ENCODE data around the gene S100A3.

Gene S100A3

GRCh38 chr1:153507926-153508583, 41.0 kb downstream of the S100A3 start:
- no peak for DNase-seq

- no peak for DNase-seq
Observed at GRCh38 chr1:153506831-153507413, 42.1 kb downstream of the S100A3 start.

GRCh38 chr1:153506386-153506785, 42.7 kb downstream of the S100A3 start:
- no peak for DNase-seq

- no peak for DNase-seq
Observed at GRCh38 chr1:153505576-153505975, 43.5 kb downstream of the S100A3 start.

- DNase-seq = no peak
Observed at GRCh38 chr1:153503766-153504165, 45.3 kb downstream of the S100A3 start.

DNA sequence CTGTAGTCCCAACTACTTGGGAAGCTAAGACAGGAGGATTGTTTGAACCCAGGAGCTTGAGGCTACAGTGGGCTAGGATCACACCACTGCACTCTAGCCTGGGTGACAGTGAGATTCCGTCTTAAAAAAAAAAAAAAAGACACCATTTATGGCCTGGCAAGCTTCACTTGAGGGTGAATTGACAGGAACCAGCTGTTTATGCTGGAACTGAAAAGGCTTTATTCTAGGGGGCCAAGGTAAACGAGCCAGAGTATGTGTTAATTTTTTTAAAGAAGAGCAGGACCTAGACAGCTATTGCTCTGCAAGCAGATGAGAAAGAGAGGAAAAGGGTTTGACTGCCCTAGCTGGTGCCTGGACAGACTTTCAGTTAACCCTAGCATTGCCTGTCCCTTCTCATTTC, 50.3 kb downstream of the S100A3 start:
- no peak for DNase-seq

Data from CD4-positive, alpha-beta T cell treated with Interleukin-15 for 1 hour (primary cell).